HG02642 (cell line): ENCODE results near the gene WDR49.

ENCODE experiments used
- ATAC-seq: cut with Tn5 transposase; IDR thresholded peaks from one replicate; pipeline ENCODE4 v1.9.1; 2021; ENCODE audit warnings: mild to moderate bottlenecking; ENCODE audit not compliant: unreplicated experiment, poor library complexity

WDR49 gene

GRCh38 chr3:167653760-167654159, at the start of gene WDR49:
WDR49 (minus strand) TSS chr3:167653942; CDS start chr3:167653425, 517 bp downstream.
- no peak for ATAC-seq

DNA sequence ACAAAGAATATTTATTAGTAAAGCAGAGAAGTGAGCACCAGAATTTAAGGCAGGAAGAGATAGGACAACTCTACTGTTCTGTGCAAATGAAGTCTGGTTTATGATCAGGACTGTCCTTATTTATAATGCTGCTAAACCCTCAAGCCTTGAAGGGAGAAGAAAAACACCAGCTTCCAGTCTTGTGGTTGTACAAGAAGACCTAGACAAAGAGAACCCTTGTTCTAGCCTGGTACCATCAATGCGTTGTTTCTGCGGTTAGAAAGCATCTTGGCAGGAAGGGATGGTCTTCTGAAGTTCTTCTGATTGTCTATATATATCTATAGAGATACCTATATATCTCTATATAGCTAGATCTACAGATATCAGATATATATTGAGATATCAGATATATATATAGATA, 47.2 kb upstream of the WDR49 start:
- no peak for ATAC-seq

DNA sequence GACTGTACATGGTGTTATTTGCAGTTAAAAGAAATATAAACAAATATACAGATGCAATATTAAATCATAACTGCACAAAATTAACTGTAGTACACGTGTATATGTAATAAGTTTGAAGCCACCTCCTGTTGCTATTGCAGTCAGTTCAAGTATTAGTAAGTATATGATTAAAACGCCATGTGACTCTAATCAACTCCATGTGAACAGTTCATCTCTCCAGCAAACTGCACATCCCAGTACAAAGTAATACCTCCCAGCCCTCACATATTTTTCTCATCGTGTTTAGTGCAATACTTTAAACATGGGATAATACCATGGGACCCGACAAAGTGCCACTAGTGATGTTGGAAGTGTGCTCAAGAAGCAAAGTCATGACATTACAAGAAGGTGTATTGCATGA, 46.3 kb upstream of the WDR49 start:
- ATAC-seq = no peak

DNA sequence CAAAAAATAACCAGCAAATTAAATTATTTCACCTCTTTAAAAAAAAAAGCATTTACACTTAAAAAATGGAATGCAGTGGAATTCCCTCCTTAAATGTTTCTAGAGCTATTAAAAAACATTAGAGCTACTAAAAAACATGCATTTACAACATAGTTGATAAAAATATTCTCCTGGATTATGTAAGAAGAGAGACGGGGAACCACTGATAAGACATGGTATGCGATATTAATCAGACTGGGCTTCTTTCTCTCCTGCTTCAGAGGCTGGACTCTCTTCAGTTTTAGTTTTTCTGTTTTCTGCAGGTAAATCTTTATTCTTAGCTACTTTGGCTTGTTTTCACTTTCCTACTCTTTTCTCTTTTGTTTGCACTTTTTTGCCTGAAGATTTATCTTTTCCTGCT, 40.4 kb upstream of the WDR49 start:
- no peak for ATAC-seq

DNA sequence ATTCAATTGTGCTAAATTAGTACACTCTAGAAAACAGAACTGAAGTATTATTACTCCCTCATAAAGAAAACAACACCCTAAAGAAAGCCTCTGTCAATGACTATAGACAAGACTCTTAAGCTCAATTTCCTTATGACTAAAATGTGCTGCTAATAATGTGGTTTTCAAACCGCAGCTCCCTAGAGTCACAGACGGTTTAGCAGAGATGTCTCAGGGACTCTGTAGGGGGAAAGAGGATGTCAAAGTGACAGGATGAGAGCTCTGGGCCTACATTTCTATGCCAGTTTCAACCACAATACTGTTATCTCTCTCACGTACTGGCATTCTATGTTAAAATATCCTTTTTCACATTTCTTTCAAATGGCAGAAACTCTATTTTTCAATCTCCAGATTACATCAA, 37.6 kb upstream of the WDR49 start:
- peak; percentile 100 for ATAC-seq

- ATAC-seq = peak; percentile 83
Observed at GRCh38 chr3:167684388-167684993, 30.7 kb upstream of the WDR49 start.

DNA sequence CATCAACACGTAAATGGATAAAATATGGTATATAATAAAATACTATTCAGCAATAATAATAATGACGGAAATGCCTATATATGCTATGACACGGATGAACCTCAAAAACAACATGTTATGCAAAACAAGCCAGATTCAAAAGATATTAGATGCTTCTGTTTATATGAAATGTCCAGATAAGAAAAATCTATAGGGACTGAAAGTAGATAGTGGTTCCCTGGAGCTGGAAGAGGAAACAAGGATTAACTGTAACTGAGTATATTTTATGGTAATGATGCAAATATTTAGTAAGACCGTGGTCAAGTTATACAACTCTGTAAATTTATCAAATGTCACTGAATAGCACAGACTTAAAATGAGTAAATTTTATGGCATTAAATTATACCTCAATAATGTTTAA, 25.8 kb upstream of the WDR49 start:
- ATAC-seq = no peak

GRCh38 chr3:167675848-167676247, 22.1 kb upstream of the WDR49 start:
- no peak for ATAC-seq

- no peak for ATAC-seq
Observed at GRCh38 chr3:167673221-167673620, 19.5 kb upstream of the WDR49 start.

GRCh38 chr3:167671878-167672427, 18.2 kb upstream of the WDR49 start:
- ATAC-seq = no peak

GRCh38 chr3:167669699-167670098, 16.0 kb upstream of the WDR49 start:
- ATAC-seq = no peak

DNA sequence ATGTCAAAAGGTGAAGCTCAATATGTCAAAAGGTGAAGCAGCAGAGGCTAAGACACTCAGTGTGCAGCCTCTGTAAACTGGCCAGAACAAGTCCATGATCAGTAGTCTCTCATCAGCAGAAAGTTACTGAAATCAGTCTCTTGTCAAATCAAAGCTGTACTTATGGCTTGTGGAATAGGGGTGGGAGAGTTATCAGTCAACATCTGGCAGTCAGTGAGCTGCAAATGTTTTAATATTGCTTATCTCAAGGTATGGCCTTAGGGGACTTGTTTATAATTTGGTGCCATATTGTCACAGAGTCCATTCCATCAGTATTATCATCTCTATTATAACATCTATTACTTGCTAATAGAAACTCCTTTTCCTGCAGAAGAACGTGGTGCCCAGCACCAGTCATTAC, 14.9 kb upstream of the WDR49 start:
- no peak for ATAC-seq

DNA sequence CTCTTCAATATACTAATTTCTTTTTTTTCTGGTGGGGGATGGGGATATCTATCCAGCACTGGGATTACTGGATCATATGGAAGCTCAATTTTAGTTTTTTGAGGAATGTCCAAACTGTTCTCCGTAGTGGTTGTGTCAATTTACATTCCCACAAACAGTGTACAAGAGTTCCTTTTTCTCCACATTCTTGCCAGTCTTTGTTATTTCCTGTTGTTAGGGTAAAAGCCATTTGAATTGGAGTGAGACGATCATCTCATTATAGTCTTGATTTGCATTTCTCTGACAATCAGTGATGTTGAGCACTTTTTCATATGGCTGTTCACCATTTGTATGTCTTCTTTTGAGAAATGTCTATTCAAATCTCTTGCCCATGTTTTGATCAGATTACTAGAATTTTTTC, 12.8 kb upstream of the WDR49 start:
- no peak for ATAC-seq

DNA sequence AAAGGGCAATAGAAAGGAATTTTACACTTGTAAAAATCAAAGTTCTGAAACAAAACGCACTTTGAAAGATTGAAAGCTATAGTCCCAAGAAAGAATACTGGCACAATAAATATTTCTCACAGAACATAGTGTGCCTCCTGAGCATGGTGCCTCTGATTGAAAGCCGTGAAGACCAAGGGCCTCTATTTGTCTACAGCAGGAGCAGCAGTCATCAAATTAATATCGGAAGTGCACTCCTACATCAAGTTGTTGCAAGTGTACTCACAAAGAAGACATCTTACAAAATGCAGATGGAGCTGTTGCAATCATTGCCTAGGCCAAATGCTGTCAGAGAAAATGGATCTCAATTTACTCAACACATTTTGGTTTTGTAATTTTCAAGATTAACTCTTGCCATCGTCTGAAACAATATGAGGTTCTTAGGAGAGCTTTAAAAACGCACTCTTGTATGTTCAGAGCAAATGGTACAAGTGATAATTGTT, 9.2 kb upstream of the WDR49 start:
- no peak for ATAC-seq

DNA sequence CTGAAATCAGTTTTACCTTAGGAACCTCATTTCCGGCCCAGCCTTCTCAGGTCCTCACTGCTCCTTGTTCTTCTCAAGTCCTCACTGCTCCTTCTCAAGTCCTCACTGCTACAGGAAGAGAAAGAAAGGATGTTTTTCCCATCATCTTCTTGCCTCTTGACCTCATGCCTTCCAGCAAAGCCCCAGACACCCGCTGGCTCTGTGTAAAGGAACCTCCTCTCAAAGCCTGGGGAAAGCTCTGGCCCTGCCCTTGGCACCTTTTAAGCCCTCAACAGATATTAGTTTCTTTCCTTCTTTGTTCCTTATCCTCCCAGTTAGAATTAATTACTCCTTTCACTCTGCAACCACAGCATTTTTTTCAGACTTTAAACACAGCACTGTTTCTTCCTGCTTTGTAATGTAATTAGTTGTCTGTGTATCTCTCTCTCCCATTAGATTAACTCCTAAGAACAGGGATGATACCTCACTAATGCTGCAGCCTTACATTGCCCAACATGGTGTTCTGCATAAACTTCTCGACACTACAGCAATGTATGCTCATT, 4.0 kb upstream of the WDR49 start:
- no peak for ATAC-seq

GRCh38 chr3:167656821-167657220, 3.1 kb upstream of the WDR49 start:
- no peak for ATAC-seq

DNA sequence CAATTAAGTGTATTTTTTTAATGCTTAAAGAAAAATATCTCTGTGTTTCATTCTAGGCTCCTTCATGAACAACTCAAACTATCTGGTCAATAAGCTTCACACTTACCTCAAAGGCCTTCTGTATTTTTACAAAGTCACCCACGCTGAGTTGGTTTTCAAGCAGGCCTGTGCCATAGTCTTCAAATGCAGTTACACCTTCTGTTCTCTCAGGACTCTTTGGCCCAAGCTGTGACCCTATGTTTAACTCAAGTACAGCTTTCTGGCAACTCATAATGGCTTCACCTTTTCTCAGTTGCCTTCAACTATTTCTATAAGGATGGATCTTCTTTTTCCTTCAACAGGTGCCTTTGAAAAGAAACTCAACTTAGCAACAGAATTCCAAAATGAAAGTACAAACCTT, 587 bp downstream of the WDR49 start:
- ATAC-seq = no peak

DNA sequence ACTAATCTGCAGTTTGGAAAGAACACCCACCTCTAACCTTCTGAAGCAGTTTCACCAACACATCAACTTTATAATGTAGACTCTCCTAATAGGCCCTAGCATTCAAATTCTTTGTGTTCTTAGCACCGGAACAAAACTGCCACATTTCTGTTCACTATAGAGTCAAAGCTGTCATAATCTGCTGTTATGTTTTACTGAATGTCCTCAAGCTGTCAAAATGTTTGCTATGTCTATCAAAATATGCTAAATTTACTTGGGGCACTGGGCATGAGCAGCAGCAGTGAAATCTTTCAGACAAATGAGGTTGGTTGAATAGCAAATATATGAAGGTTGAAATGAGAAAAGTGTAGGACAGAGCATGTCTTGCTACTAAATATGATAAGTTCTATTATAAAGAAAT, 1.9 kb downstream of the WDR49 start:
- ATAC-seq = no peak

- ATAC-seq = no peak
Observed at GRCh38 chr3:167650459-167650858, 3.3 kb downstream of the WDR49 start.

DNA sequence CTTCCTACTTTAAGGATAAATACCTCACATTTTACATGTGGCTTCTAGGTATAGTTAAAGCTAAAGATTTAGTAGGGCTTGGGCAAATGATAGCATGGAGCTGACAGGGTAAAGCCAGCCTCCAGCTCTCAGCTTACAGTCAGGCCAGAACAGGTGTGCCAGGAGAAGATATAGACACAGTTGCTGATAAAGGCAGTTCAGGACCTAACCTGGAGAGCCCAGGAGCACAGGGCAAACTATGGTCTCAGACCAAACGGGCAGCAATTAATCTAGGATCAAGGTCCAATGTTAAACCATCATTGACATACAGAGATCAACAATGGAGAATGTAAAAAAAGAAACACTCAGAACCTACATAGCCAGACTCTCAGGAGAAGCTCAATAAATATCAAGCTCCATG, 4.0 kb downstream of the WDR49 start:
- ATAC-seq = no peak

GRCh38 chr3:167644611-167645010, 9.1 kb downstream of the WDR49 start:
- no peak for ATAC-seq

DNA sequence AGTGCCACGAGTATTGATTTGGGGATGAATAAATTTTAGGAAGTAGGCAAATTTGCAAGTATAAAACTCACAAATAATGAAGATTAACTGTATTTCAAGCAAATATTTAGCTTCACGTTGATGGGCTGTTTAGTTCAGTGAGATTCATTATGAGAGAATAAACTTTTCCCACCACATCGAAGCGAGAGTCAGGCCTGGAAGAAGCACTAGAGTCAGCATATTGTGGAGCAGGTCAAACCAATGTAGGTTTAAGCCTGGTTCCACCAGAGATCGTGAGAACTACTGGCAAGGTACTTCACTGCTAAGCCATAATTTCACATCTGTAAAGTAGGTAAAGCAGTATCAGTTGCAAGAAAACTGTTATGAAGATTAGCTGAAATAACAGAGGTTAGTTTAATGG, 22.3 kb downstream of the WDR49 start:
- ATAC-seq = no peak
